C4-2B (cell line): Measurements from ENCODE around the gene HBQ1.
"Not testable (repeated sequence)": the region's sequence is repeated elsewhere in the genome, so short reads cannot be mapped to it uniquely, and the experiment has no call there.

Source experiments
- H3K27ac ChIP-seq: fragments of 450-650 bp; 2 replicates; pipeline ENCODE4 v1.5.1; 2017
- CTCF ChIP-seq: fragments of 450-650 bp; conservative IDR thresholded peaks from 2 replicates; pipeline ENCODE4 v1.5.1; 2017; ENCODE audit warnings: mild to moderate bottlenecking
- ZFX ChIP-seq: fragments of 450-650 bp; IDR thresholded peaks from 2 replicates; pipeline ENCODE4 v1.6.1; 2017

HBQ1 gene

GRCh38 chr16:194516-194915 is 14.3 kb downstream of the HBQ1 start:
- H3K27ac ChIP-seq: no peak overlapping the region
- no peak for TF ChIP-seq CTCF
- TF ChIP-seq ZFX: no peak

- H3K27ac ChIP-seq: no peak overlapping the region
Observed at GRCh38 chr16:200388-200787, 20.1 kb downstream of the HBQ1 start.

GRCh38 chr16:203246-203645 is 23.0 kb downstream of the HBQ1 start:
- TF ChIP-seq ZFX (no peak), CTCF (no peak)
- H3K27ac ChIP-seq: no peak overlapping the region

More at GRCh38 chr16:200388-200787, 20.1 kb downstream of the HBQ1 start:
- TF ChIP-seq CTCF: no peak
- no peak for TF ChIP-seq ZFX

- H3K27ac ChIP-seq: not testable (repeated sequence)
Observed at GRCh38 chr16:204046-204445, 23.8 kb downstream of the HBQ1 start.

DNA sequence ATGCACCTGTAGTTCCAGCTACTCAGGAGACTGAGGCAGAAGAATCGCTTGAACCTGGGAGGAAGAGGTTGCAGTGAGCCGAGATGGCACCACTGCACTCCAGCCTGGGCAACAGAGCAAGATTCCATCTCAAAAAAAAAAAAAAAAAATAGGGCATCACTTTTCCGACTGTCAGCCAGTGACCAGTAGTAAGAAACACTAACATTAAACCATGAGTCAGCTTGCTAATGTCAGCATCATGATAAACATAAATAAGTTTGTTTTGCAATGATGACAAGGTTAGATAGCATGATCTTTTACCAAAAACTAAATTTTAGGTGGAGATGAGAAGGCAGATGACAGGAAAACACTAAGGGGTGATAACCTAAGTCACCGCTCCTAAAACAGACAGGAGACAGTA is 29.1 kb downstream of the HBQ1 start:
- not testable (repeated sequence) for H3K27ac ChIP-seq

DNA sequence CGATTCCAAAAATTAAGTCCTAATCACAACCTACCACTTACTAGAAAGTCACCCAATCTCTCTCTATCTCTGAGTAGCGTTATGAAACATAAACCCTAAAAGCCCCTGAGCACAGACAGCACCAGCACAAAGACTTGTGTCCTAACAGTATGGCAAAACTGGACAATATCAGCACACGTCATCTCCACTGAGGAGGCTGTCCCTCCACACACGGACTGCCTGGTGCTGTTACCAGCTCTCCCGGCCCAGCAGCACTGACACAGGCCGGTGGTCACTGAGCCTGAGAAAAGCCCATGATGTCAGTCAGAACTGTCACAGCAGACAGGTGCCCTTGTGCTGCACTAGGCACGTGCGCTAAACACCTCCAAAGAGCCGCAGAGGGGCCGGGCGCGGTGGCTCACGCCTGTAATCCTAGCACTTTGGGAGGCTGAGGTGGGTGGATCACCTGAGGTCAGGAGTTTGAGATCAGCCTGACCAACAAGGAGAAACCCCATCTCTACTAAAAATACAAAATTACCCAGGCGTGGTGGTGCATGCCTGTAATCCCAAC is 31.4 kb downstream of the HBQ1 start:
- not testable (repeated sequence) for H3K27ac ChIP-seq

- H3K27ac ChIP-seq: no peak overlapping the region
- no peak for TF ChIP-seq ZFX
- no peak for TF ChIP-seq CTCF
Observed at GRCh38 chr16:212999-213398, 32.7 kb downstream of the HBQ1 start.

DNA sequence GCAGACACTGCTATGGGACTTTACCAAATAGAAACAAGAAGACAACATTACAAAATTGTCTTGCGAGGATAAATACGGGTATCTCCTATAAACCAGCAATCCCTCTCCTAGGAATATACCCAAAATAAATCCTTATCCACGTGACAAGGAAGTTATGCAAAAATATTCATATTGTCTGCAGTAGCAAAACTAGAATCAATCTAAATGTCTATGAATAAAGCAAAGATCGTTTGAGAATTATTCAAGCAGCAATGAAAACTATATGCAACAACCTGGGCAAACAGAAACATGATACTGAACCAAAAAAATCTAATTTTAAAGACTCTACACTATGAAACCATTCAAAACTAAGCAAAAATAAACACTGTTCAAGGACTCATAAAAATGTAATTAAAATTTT is 39.8 kb downstream of the HBQ1 start:
- no peak overlapping the region for H3K27ac ChIP-seq
- TF ChIP-seq CTCF (no peak), ZFX (no peak)

- peak overlapping the region; percentile 95 for H3K27ac ChIP-seq
- TF ChIP-seq CTCF (no peak), ZFX (no peak)
Observed at GRCh38 chr16:228151-228851, 48.0 kb downstream of the HBQ1 start.
